Esophagus muscularis mucosa (tissue), 4 donors: ENCODE measurements around the gene BBX. TPM values are rescaled to one million over a fixed set of nuclear protein-coding genes. Genes with fewer than 3 reads are reported as not detected.
A peak's percentile ranks its signal among the peaks of the same experiment; 100 is the strongest.
"Not testable (repeated sequence)": the region's sequence is repeated elsewhere in the genome, so short reads cannot be mapped to it uniquely, and the experiment has no call there.

Experiments
- DNase-seq: peaks from one replicate; pipeline ENCODE4 v3.0.0-alpha.2; 2017; ENCODE audit errors: extremely low spot score
- H3K27ac ChIP-seq, 4 donors: fragments of 200-600 bp; sonication (generic); replicated peaks in 1 of 4; 1 replicate in 3 of 4; 2 replicates in 1 of 4; pipeline ENCODE4 v1.5.1; 2016 to 2019; ENCODE audit warnings: mild to moderate bottlenecking in 1 of 4
- H3K27me3 ChIP-seq, 4 donors: fragments of 200-600 bp; sonication (generic); one replicate each; pipeline versions ENCODE4 v1.5.1 to v1.6.0; 2016 to 2019
- H3K36me3 ChIP-seq, 4 donors: fragments of 200-600 bp; sonication (generic); one replicate each; pipeline ENCODE4 v1.5.1; 2016 to 2019
- H3K4me1 ChIP-seq, 4 donors: fragments of 200-600 bp; sonication (generic); one replicate each; pipeline ENCODE4 v1.5.1; 2016 to 2019
- H3K4me3 ChIP-seq, 4 donors: fragments of 200-600 bp; sonication (generic); 1 replicate in 2 of 4; 2 replicates in 2 of 4; pipeline ENCODE4 v1.5.1; 2016 to 2019; ENCODE audit warnings: mild to moderate bottlenecking in 4 of 4, moderate library complexity in 1 of 4
- H3K9me3 ChIP-seq, 4 donors: fragments of 200-600 bp; sonication (generic); 1 replicate in 3 of 4; 2 replicates in 1 of 4; pipeline ENCODE4 v1.5.1; 2016 to 2019
- EP300 ChIP-seq: sonication (generic); formaldehyde crosslinking; IDR thresholded peaks from one replicate; pipeline ENCODE4 v1.6.1; 2017; ENCODE audit warnings: antibody characterized with exemption
- POLR2A ChIP-seq: fragments of 450-650 bp; IDR thresholded peaks from one replicate; pipeline ENCODE4 v1.6.1; 2017; ENCODE audit warnings: antibody characterized with exemption, moderate library complexity, mild to moderate bottlenecking, low read depth
- POLR2AphosphoS5 ChIP-seq, 2 donors: sonication (generic); formaldehyde crosslinking; IDR thresholded peaks; one replicate each; pipeline ENCODE4 v1.6.1; 2017; ENCODE audit warnings: antibody characterized with exemption in 2 of 2
- WGBS: methylation state at CpG from one replicate; pipeline ENCODE4 v1.1.5; 2018; 5-methylcytosine and 5-hydroxymethylcytosine counted together
- intact Hi-C: fragments of 100-400 bp; cut with DNase I; formaldehyde crosslinking; loops from one replicate; pipeline ENCODE4 v1.15.1; 2023
- total RNA-seq, 4 donors: library from RNA; depleted of rRNA; stranded (reverse); fragments of >200 nt; gene quantifications; one replicate each; pipeline versions ENCODE4 v1.1.0 to v1.2.1, GENCODE V29; 2016
- TF ChIP-seq, protein P1 (sequence below), 3 experiments: fragments of 200-600 bp in 2 of 3; fragments of 450-650 bp in 1 of 3; sonication (generic) in 2 of 3; IDR thresholded peaks; one replicate each; pipeline ENCODE4 v1.5.1; 2017 to 2019; ENCODE audit warnings: antibody characterized with exemption in 3 of 3, mild to moderate bottlenecking in 2 of 3, moderate library complexity in 1 of 3

Gene BBX
- total RNA-seq, 4 donors from 2014 or later, result 49.2 to 78.9 (median 77.9) TPM

DNA sequence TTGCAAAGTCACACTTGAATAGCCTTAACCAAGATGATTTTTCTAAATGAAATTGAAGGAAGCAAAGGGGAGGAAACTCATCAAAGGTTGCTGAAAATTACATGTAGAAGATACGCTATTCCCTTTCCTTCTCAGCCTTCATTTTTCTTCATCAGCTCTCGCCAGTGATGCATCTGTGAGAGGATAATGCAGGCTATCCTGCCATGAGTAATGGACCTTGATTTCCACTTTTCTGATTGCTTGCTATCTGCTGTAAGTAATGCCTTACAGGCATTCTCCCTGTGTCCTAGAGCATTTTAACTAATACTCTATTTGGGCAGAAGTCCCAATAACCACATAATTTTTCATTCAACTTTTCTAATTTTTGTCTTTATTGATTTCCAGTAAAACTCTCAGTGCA lies 162.6 kb downstream of the BBX start:
- Histone ChIP-seq H3K4me1 (peaks cover 28 to 46% (median 43%) of the 10 kb centered on the region in 4 donors), H3K27ac (no peak overlapping the region), H3K36me3 (no peaks in the 10 kb centered on the region), H3K4me3 (no peak overlapping the region), H3K27me3 (no peaks in the 10 kb centered on the region), H3K9me3 (no peaks in the 10 kb centered on the region)
- intact Hi-C loops, result loop anchor here (10.0 kb wide), 1 partner anchor 239 kb away; no protein-coding TSS in a partner anchor
- no peak for DNase-seq
- TF ChIP-seq POLR2A, result no peak
- TF ChIP-seq, protein P1, sequence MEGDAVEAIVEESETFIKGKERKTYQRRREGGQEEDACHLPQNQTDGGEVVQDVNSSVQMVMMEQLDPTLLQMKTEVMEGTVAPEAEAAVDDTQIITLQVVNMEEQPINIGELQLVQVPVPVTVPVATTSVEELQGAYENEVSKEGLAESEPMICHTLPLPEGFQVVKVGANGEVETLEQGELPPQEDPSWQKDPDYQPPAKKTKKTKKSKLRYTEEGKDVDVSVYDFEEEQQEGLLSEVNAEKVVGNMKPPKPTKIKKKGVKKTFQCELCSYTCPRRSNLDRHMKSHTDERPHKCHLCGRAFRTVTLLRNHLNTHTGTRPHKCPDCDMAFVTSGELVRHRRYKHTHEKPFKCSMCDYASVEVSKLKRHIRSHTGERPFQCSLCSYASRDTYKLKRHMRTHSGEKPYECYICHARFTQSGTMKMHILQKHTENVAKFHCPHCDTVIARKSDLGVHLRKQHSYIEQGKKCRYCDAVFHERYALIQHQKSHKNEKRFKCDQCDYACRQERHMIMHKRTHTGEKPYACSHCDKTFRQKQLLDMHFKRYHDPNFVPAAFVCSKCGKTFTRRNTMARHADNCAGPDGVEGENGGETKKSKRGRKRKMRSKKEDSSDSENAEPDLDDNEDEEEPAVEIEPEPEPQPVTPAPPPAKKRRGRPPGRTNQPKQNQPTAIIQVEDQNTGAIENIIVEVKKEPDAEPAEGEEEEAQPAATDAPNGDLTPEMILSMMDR (IDR thresholded peaks at IDR 0.05), result no peak
- no peak for TF ChIP-seq EP300
- TF ChIP-seq POLR2AphosphoS5 (IDR thresholded peaks at IDR 0.05), result no peak
- 93% methylated on average over 2 of the region's 2 CpGs for WGBS

DNA sequence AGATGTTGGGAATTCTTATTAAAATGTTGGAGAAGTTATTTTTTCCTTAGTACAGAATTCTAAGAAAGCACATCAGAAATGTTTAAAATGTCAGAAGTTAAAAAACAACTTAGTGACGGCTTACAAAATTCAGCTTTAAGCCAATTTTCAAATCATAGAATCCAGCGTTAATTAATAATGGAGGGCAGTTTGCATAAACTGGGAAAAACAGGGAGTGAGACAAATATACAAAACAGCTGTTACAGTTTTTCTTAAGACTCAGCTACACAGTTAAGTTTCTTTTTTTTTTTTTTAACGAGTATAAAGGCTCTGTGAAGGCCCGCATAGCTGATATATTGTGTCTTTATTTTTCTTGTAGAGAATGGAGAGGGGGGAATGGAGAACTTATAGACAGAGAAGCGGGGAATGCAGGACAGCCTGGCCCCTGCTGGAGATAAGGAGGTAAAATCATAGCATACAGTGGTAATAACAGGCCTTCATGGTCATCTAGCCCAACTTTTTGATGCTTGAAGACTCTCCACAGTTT lies 164.4 kb downstream of the BBX start:
- DNase-seq, result no peak
- Histone ChIP-seq H3K27ac (no peak overlapping the region), H3K4me1 (peaks cover 14 to 32% (median 28%) of the 10 kb centered on the region in 4 donors), H3K4me3 (no peak overlapping the region), H3K9me3 (no peaks in the 10 kb centered on the region), H3K36me3 (no peaks in the 10 kb centered on the region), H3K27me3 (no peaks in the 10 kb centered on the region)
- WGBS, result 91% methylated on average over 5 of the region's 5 CpGs
- intact Hi-C loops, result loop anchor here (10.0 kb wide), 1 partner anchor 238 kb away; no protein-coding TSS in a partner anchor
- TF ChIP-seq, protein P1 (IDR thresholded peaks at IDR 0.05), result no peak
- no peak for TF ChIP-seq POLR2AphosphoS5 (IDR thresholded peaks at IDR 0.05)
- TF ChIP-seq EP300, result no peak
- TF ChIP-seq POLR2A, result no peak

DNA sequence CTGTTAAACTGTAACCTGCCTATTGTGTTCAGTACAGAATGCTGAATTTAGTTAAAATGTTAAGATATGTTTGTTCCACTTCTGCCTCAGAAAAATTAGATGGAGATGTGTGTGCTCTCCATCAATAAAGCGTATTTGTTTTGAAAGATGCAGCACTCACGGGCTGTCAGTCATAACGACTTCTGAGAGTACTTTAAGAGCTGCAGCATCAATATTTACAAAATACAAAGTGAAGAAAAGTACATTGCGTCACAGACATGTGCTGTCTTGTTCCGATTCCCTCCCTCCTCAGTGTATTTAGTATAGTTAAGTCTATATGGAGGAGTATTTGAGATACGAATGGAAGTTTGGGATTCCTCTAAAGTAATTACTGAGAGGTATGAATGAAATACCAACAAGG lies 166.6 kb downstream of the BBX start:
- Histone ChIP-seq H3K27me3 (no peaks in the 10 kb centered on the region), H3K9me3 (no peaks in the 10 kb centered on the region), H3K27ac (no peak overlapping the region), H3K36me3 (no peaks in the 10 kb centered on the region), H3K4me3 (no peak overlapping the region), H3K4me1 (peaks cover 0 to 11% (median 6%) of the 10 kb centered on the region in 4 donors)
- no peak for DNase-seq
- TF ChIP-seq EP300 (no peak), POLR2A (no peak), POLR2AphosphoS5 (IDR thresholded peaks at IDR 0.05) (no peak)
- TF ChIP-seq, protein P1 (IDR thresholded peaks at IDR 0.05), result no peak
- WGBS, result 86% methylated on average over 6 of the region's 6 CpGs
- intact Hi-C loops, result loop anchor here (10.0 kb wide), 1 partner anchor 235 kb away; no protein-coding TSS in a partner anchor

DNA sequence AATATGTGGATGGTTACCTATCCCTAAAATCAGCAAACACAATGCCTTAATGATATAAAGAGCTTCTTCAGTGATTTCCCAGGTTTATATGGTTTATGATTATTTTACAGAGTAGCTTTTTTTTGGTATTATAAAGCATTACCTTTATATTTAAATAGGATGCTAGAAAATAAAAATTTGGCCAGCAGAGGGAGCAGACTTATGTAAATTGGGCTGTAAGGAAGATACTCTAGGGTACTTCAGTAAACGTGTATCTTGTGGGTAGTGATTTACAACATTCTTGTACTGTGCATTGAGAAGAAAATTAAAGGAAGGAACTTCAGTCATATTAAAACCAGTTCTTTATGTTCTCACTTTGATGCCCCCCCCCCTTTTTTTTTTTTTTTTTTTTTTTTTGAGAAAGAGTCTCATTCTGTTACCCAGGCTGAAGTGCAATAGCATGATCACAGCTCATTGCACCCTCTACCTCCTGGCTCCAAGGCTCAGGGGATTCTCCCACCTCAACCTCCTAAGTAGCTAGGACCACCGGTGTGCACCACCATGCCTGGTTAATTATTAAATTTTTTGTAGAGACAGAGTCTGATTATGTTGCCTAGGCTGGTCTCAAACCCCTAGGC lies 167.9 kb downstream of the BBX start:
- no peak for DNase-seq
- intact Hi-C loops, result no loop called here
- no peak overlapping the region for H3K4me3 ChIP-seq
- no peak overlapping the region for H3K27ac ChIP-seq
- peaks cover 0 to 6% (median 2%) of the 10 kb centered on the region in 4 donors for H3K4me1 ChIP-seq
- TF ChIP-seq, protein P1 (IDR thresholded peaks at IDR 0.05), result peak; percentile 40 to 60 (median 44)
- TF ChIP-seq EP300 (no peak), POLR2AphosphoS5 (IDR thresholded peaks at IDR 0.05) (no peak), POLR2A (no peak)
- H3K9me3 ChIP-seq, result no peaks in the 10 kb centered on the region
- 41% methylated on average over 2 of the region's 2 CpGs for WGBS
- no peaks in the 10 kb centered on the region for H3K27me3 ChIP-seq
- no peaks in the 10 kb centered on the region for H3K36me3 ChIP-seq

DNA sequence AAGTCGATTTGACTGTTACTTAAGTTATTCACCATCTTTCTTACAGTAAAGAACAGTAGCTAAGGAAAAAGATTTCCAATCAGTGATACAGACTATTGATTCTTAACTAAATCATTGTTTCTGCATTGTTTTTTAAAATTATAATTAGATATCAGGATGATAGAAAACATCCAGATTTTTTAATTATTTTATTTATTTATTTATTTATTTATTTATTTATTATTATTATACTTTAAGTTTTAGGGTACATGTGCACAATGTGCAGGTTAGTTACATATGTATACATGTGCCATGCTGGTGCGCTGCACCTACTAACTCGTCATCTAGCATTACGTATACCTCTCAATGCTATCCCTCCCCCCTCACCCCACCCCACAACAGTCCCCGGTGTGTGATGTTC lies 169.2 kb downstream of the BBX start:
- H3K4me3 ChIP-seq, H3K9me3 ChIP-seq, H3K36me3 ChIP-seq, H3K27ac ChIP-seq, H3K4me1 ChIP-seq, DNase-seq, intact Hi-C loops, H3K27me3 ChIP-seq: not testable (repeated sequence)
- 92% methylated on average over 5 of the region's 5 CpGs for WGBS

DNA sequence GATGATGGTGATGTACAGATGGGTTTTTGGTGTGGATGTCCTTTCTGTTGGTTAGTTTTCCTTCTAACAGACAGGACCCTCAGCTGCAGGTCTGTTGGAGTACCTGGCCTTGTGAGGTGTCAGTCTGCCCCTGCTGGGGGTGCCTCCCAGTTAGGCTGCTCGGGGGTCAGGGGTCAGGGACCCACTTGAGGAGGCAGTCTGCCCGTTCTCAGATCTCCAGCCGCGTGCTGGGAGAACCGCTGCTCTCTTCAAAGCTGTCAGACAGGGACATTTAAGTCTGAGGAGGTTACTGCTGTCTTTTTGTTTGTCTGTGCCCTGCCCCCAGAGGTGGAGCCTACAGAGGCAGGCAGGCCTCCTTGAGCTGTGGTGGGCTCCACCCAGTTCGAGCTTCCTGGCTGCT lies 174.6 kb downstream of the BBX start:
- 73% methylated on average over 5 of the region's 6 CpGs for WGBS
- intact Hi-C loops, H3K36me3 ChIP-seq, H3K27ac ChIP-seq, H3K9me3 ChIP-seq, DNase-seq, H3K27me3 ChIP-seq: not testable (repeated sequence)
- peak overlapping the region in 3 of 4 donors; percentile 18 to 47 (median 29) for H3K4me3 ChIP-seq
- H3K4me1 ChIP-seq, result peaks cover 0 to 15% (median 11%) of the 10 kb centered on the region in 4 donors

DNA sequence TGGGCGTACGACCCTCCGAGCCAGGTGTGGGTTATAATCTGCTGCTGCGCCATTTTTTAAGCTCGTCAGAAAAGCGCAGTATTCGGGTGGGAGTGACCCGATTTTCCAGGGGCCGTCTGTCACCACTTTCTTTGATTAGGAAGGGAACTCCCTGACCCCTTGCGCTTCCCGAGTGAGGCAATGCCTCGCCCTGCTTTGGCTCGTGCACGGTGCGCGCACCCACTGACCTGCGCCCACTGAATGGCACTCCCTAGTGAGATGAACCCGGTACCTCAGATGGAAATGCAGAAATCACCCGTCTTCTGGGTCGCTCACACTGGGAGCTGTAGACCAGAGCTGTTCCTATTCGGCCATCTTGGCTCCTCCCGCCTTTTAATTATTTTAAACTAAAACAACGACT lies 175.1 kb downstream of the BBX start:
- DNase-seq, H3K27ac ChIP-seq, H3K9me3 ChIP-seq, intact Hi-C loops, H3K36me3 ChIP-seq, H3K27me3 ChIP-seq: not testable (repeated sequence)
- Histone ChIP-seq H3K4me3 (peak overlapping the region; percentile 18 to 47 (median 24)), H3K4me1 (peaks cover 0 to 15% (median 13%) of the 10 kb centered on the region in 4 donors)
- WGBS, result 72% methylated on average over 23 of the region's 23 CpGs
